Mammary epithelial cell (primary cell): ENCODE measurements around the gene DZIP1L.

ENCODE experiments used
- CTCF ChIP-seq, 2 donors: IDR thresholded peaks in 1 of 2; conservative IDR thresholded peaks in 1 of 2; 2 replicates each; pipeline ENCODE4 v1.5.1; 2011 to 2012; ENCODE audit warnings: inconsistent platforms in 2 of 2, low read length in 2 of 2, mild to moderate bottlenecking in 2 of 2, control low read depth in 1 of 2, low read depth in 1 of 2; ENCODE audit not compliant: insufficient read depth in 1 of 2; ENCODE audit errors: extremely low read depth in 1 of 2
- EZH2 ChIP-seq: IDR thresholded peaks from 2 replicates; pipeline ENCODE4 v1.6.1; 2012; ENCODE audit warnings: low read length, inconsistent platforms, borderline replicate concordance

DNA sequence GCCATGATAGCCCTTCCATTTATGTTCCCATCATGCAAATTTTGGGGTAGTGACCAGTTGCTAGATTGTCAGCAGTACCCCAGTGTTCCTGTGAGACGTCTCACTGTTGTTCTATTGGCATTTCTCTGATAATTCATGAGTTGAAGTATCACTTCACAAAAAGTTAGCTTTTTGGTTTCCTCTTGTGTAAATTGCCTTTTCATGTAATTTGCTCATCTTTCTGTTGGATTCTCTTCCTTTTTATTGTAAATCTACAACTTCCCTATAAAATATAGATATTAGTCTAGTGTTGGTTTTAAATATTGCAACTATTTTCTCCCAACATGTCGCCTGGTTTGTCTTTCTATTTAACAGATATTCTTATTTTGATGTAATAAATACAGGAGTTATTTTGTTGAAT, 24.3 kb upstream of the DZIP1L start:
- TF ChIP-seq CTCF (conservative IDR thresholded peaks at IDR 0.05 in 1 of 2, IDR thresholded peaks at IDR 0.05 in 1 of 2; ENCODE audit: extremely low read depth in 1 of 2, insufficient read depth in 1 of 2, low read depth in 1 of 2, low read length in 2 of 2) (no peak), EZH2 (no peak)
